GM18519 (cell line): ENCODE measurements around the gene RCN2.
"Not testable (repeated sequence)": the region's sequence is repeated elsewhere in the genome, so short reads cannot be mapped to it uniquely, and the experiment has no call there.

Experiments used
- ATAC-seq: cut with Tn5 transposase; IDR thresholded peaks from one replicate; pipeline ENCODE4 v1.9.1; 2021; ENCODE audit warnings: mild to moderate bottlenecking, moderate library complexity; ENCODE audit not compliant: unreplicated experiment, low FRiP score

RCN2 gene

DNA sequence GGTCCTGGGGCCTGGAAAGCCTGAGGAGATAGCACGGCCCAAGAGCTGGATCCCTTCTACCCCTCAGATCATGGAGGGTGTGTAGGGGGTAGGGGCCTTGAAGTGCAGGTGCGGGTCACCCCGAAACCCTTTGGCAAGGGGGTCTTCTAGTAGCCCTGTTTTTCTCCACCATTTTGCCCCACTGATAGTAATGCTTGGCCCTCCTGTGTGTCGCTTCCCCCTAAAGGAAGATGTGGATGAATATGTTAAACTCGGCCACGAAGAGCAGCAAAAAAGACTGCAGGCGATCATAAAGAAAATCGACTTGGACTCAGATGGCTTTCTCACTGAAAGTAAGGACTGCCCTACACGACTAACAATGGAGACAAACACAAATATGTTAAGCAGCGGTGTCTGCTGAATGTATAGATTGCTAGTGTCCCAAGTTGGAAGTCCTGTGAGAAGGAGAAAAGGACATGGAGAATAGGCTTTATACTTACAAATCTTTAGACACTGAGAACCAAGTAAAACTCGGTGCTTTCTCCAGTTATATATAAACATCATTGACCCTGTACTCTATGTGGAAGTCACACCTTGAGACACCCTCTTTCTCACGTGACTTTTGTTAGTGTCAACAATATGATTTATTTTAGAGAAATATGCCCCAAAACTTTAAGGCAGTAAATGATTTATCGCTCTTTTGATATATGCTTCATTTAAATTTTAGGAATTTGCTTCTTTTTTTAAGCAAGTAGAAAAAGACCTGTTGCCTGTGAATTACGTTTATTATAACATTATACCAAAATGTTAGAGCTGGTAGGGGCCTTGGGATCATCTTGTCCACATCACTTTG is 802 bp downstream of the RCN2 start:
- ATAC-seq: no peak

- no peak for ATAC-seq
Measured at GRCh38 chr15:76935620-76936019, 4.1 kb downstream of the RCN2 start.

DNA sequence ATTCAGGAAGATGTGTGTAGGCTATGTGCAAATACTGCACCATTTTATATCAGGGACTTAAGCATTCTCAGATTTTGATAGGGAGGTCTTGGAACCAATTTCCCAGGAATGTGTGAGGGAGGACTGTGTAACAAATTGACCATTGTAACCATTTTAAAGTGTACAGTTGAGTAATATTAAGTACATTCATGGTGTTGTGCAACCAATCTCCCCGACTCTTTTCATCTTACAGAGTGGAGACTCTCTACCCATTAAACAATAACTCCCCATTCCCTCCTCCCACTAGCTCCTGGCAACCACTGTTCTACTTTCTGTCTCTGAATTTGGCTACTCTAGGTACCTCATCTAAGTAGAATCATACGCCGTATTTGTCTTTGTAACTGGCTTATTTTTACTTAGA is 5.1 kb downstream of the RCN2 start:
- ATAC-seq: no peak

DNA sequence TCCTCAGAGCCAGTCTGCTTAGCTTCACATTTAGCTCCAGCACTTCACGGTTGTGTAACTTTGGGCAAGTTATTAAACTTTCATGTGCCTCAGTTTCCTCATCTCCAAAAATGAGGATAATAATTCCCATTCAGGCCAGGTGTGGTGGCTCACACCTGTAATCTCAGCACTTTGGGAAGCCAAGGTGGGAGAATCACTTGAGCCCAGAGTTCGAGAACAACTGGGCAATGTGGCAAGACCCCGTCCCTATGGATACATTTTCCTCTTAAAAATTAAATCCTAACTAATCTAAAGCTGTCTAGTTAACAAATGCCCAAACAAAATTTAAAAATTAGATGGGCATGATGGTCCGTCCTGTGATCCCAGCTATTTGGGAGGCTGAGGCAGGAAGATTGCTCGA is 7.2 kb downstream of the RCN2 start:
- no peak for ATAC-seq

GRCh38 chr15:76939715-76940114 is 8.2 kb downstream of the RCN2 start:
- no peak for ATAC-seq

DNA sequence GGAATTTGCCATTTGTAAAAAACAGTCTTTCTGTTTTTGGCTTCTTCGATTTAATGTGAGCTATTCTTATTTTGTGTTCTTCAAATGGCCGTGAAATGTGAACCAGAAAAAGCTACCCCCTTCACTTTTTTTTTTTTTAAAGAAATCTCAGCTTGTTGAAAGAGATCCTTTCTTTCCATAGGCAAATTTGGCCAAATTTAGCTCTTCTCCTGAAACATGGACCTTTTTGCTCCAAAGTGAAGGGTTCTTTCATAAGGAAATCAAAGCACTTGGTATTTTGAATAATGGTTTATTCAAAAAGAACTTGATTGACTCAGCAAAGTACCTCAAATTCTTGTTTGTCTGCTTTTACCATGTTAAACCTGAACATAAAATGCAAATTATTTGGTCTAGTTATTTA is 10.1 kb downstream of the RCN2 start:
- ATAC-seq: no peak

- ATAC-seq: no peak
Measured at GRCh38 chr15:76942331-76942730, 10.8 kb downstream of the RCN2 start.

- ATAC-seq: no peak
Measured at GRCh38 chr15:76945494-76946093, 14.0 kb downstream of the RCN2 start.

DNA sequence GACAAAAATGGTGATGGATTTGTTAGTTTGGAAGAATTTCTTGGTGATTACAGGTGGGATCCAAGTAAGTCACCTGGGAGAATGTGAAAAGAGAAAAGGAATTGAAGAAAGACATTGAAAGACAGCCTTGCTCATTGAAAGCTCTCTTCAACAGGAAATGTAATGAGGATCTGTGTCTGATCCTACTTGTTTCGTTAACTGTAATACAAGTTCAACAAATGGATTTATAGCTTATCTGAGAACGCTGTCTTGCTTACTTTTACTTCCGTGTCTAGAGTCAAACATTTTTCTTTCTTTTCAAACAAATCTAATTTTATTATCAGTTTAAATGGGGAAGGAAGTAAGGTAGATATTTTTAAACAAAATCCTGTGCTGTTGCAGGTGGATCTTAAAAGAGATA is 15.9 kb downstream of the RCN2 start:
- no peak for ATAC-seq

GRCh38 chr15:76951220-76951619 is 19.7 kb downstream of the RCN2 start:
- no peak for ATAC-seq

- no peak for ATAC-seq
Measured at GRCh38 chr15:76953913-76954312, 22.4 kb downstream of the RCN2 start.

GRCh38 chr15:76954744-76955143 is 23.2 kb downstream of the RCN2 start:
- no peak for ATAC-seq

- no peak for ATAC-seq
Measured at GRCh38 chr15:76961268-76962011, 29.9 kb downstream of the RCN2 start.

DNA sequence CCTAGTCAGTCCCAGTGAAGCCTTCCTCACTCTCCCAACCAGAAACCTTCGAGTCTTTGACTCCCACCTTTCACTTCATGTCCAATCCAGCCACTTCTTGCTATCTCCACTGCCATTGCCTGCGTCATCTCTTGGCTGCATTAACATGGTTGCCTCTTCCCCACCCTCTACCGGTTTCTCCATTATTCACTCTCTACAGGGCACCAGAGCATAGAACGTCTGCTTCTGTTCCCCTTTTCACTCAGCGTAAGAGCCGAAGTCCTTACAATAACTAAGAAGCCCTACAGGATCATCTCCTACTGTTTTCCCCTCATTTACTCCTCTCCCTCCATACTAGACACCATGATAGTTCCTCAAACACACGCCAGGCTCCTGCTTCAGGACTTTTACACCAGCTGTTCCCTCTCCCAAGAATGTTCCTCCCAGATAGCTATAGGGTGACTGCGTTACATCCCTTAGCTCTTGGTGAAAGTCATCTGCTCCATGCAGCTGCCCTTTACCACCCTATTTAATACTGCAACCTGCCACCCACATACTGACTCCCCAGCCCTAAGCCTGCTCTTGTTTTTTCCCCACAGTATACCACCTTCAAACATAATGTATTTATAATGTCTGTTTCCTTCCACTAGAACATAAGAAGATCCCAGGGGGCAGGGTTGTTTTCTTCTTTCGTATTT is 30.9 kb downstream of the RCN2 start:
- ATAC-seq: no peak

- no peak for ATAC-seq
Measured at GRCh38 chr15:76963596-76963995, 32.0 kb downstream of the RCN2 start.

DNA sequence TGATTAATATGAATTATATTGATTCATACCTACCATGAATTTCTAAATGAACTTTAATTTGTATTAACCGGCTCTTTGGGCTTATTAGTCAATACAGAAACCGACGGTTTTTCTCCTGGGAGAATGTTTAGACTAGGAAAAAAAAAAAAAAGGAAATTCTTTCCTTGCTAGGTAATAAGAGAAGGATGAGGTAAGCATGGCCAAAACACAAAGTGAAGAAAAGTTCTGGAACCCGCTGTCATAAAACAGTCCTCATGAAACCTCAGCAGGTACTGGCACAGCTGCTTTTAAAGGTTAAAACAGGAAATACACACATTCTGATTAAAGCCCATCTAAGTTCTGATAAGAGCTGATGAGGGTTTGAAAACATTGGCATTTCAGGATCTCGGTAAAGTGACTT is 32.6 kb downstream of the RCN2 start:
- ATAC-seq: no peak

DNA sequence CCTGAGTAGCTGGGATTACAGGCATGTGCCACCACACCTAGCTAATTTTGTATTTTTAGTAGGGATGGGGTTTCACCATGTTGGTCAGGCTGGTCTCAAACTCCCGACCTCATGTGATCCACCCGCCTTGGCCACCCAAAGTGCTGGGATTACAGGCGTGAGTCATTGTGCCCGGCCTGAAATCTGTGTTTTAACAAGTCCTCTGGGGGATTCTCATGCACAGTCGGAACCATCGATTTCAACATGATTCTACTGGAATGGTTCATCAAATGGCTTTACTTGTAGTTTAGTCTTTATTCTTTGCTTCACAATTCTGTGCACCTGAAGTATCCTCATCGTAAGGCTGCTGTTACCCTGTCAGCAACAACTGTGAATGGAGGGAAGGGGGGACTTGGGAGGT is 34.5 kb downstream of the RCN2 start:
- not testable (repeated sequence) for ATAC-seq

DNA sequence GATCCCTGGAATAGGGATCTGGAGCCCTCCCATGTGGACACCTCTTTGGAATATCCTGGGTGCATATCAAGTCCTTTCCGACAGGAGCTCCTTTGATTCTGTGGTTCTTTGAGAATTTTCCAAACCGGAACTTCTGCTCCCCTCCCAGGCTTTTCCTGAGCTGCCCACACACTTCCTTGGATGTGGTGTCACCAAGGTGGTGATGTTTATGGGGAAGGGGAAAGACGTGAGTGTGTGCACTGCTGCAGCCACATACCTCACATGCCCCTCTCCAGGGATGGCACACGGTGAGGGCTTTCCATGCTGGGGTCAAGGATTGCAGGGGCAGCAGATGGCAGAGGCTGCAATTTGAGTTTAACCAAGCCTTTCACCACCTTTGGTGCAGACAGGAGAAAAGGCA is 35.5 kb downstream of the RCN2 start:
- ATAC-seq: no peak

DNA sequence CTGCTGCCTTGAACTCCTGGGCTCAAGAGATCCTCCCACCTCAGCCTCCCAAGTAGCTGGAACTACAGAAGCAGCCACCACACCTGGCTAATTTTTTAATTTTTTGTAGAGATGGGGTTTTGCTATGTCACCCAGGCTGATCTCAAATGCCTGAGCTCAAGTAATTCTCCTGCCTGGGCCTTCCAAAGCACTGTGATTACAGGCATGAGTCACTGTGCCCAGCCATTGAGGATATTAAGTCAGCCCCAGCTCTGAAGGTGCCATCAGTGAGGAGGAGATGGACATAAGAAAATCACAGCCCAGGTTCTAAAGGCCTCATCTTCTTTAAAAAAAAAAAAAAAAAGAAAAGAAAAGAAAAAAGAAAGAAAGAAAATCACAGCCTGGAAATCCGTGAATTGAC is 36.8 kb downstream of the RCN2 start:
- no peak for ATAC-seq

DNA sequence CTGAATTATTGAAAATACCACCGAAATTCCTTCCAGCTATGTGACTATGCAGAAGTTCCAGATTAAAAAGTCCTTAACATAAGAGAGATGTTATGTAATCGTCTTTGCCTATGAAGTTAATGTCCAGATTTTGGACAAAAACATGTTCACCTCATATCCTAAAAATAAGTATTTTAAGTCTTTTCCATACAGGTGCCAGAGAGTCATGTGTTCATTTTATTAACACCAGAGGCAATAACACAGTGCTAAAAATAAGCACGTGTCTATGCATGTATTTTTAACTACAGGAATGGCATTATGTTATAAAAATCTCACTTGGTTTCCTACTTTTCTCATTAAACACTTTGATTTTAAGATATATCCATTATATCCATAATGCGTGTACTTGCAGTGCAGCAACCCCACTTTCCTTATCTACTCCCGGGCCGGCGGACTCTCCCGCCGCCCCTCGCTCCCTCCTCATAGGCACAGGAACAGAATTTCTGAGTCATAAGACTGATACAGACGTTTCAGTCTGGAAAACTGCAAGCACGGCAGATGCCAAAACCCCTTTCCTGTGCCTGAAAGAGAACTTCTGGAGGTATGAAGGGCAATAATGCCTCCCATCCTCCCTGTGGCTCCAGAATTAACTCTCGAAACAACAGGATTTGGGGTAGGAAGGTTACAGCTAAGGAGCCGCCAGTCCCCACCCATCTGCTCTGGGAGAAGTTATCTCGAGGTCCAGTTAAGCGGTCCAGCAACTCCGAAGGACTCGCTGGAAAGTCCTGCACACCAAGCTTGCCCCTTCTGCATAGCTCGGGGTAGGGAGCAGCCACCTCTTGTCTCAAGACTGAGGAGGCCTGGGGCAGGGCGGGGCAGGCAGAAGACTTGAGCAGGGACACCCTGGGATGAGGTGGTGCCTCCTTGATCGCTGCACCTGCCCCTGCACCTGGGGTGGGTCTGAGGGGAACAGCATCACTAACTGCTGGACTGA is 41.1 kb downstream of the RCN2 start:
- ATAC-seq: no peak
